Measurements from ENCODE around the gene GYS1.
"Not testable (repeated sequence)": the region's sequence is repeated elsewhere in the genome, so short reads cannot be mapped to it uniquely, and the experiment has no call there.

The GYS1 gene

DNA sequence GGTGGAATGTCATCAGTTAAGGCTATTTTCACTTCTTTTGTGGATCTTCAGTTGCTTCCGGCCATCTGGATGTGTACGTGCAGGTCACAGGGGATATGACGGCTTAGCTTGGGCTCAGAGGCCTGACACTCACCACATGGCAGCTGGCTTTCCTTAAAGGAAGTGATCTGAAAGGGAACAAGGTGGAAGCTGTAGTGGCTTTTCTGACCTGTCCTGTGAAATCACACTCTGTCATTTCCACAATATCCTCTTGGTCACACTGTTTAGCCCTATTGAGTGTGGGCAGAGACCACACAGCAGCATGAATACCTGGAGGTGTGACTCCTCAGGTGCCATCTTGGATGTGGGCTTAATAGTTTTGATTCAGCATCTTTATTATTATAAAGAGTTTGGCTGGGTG, 43.0 kb downstream of the GYS1 start:
- in situ Hi-C loops (cut with HindIII; ENCODE audit: low sequenced_read_pairs) = loop anchor here (25.0 kb wide), 1 partner anchor 313 kb away; the partner anchor contains the start of genes CA11 and DBP

GRCh38 chr19:48947258-48947542, 45.9 kb downstream of the GYS1 start:
- in situ Hi-C loops (cut with HindIII; ENCODE audit: low sequenced_read_pairs) = no loop called here

DNA sequence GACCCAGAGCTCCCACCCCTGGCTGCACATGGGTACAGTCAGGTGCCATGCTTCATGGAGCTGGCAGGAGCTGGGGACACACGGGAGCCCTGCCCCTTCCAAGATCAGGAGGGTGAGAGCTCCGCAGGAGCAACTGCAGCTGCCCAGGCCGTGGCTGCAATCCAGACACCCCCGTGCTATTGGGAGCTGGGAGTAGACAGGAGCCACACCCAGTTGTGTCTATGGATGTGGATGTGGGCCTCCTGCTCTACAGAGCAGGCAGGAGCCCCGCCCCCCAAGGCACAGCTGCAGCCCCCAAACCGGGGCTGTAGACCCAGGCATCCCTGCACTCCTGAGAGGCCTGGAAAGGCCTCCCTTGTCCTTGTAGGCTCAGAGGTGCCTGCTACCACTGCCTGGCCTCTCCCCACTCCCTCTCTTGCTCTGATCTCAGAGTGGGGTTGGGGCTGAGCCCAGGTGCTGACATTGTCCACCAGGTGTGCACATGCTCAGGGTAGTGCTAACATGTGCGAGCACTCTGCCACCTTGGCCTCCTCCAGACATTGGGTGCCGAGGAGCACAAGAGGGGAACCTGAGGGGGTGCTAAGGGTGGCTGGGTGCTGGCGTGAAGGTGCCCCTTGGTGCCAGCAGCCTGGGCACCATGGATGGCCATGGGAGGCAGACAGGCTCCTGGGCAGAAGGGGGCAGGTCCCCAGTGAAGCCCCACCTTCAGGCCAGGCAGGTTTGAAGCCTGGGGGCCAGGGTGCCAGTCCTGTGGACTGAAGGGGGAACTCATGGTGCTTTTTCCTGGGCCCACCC, 46.4 kb downstream of the GYS1 start:
- in situ Hi-C loops (cut with HindIII; ENCODE audit: low sequenced_read_pairs) = no loop called here

DNA sequence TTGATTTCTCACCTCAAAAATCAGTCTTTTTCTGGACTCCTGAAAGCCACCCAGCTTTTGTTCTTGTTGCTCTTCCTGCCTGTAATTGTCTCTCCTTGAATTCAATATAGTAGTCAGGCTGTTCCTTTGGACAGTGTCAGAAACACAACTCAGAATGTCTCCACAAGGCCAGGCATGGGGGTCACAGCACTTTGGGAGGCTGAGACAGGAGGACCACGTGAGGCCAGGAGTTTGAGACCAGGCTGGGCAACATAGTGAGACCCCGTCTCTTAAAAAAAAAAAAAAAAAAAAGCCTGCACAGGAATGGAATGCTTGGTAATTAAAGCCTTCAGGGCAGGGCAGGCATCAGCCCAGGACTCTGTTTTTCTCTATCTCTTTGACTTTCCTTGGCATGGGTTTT, 47.3 kb downstream of the GYS1 start:
- in situ Hi-C loops (cut with HindIII; ENCODE audit: low sequenced_read_pairs) = no loop called here

- in situ Hi-C loops (cut with HindIII; ENCODE audit: low sequenced_read_pairs) = no loop called here
Observed at GRCh38 chr19:48945415-48945814, 47.7 kb downstream of the GYS1 start.

DNA sequence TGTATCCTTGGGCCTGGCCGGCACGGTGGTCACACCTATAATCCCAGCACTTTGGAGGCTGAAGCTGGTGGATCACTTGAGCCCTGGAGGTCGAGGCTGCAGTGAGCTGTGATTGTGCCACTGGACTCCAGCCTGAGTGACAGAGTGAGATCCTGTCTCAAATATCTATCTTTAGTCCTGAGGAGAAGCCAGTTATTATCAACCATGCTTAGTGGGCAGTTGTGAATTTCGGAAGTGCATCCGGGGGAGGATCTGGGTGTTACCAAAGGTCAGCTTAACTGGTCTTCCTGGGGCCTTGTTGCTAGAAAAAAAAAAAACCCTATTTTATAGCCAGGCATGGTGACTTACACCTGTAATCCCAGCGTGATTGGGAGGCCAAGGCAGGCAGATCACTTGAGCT, 50.0 kb downstream of the GYS1 start:
- in situ Hi-C loops (cut with HindIII; ENCODE audit: low sequenced_read_pairs) = no loop called here

GRCh38 chr19:48940902-48941301, 52.2 kb downstream of the GYS1 start:
- in situ Hi-C loops (cut with HindIII; ENCODE audit: low sequenced_read_pairs) = no loop called here

DNA sequence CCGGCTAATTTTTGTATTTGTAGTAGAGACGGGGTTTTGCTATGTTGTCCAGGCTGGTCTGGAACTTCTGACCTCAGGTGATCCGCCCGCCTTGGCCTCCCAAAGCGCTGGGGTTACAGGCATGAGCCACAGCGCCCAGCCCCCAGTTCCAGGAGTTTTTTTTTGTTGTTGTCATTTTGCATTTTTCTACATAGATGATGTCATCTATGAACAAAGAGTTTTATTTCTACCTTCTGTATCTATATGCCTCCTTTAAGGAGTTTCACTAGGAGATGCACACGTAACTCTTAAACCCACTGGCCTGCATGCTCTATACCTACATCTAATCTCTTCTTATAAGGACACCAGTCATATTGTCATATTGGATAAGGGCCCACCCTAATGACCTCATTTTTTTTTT, 54.9 kb downstream of the GYS1 start:
- in situ Hi-C loops (cut with HindIII; ENCODE audit: low sequenced_read_pairs) = no loop called here

GRCh38 chr19:48935864-48936263, 57.2 kb downstream of the GYS1 start:
- in situ Hi-C loops (cut with HindIII; ENCODE audit: low sequenced_read_pairs) = no loop called here

GRCh38 chr19:48934837-48935236, 58.3 kb downstream of the GYS1 start:
- in situ Hi-C loops (cut with HindIII; ENCODE audit: low sequenced_read_pairs) = no loop called here

GRCh38 chr19:48933382-48933932, 59.7 kb downstream of the GYS1 start, which contains the start of gene DHDH:
DHDH (plus strand) TSS chr19:48933699; CDS start chr19:48933722, 23 bp downstream.
- in situ Hi-C loops (cut with HindIII; ENCODE audit: low sequenced_read_pairs) = no loop called here

GRCh38 chr19:48928164-48929025, 64.7 kb downstream of the GYS1 start:
- in situ Hi-C loops (cut with HindIII; ENCODE audit: low sequenced_read_pairs) = no loop called here

DNA sequence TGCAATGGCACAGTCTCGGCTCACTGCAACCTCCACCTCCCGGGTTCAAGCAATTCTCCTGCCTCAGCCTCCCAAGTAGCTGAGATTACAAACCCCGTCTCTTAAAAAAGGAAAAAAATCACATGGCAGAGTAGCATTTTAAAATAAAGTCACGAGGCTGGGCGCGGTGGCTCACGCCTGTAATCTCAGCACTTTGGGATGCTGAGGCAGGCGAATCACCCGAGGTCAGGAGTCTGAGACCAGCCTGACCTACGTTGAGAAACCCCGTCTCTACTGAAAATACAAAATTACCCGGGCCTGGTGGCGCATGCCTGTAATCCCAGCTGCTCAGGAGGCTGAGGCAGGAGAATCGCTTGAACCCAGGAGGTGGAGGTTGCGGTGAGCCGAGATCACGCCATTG, 65.4 kb downstream of the GYS1 start:
- in situ Hi-C loops (cut with HindIII; ENCODE audit: low sequenced_read_pairs) = not testable (repeated sequence)

GRCh38 chr19:48926909-48927308, 66.2 kb downstream of the GYS1 start:
- in situ Hi-C loops (cut with HindIII; ENCODE audit: low sequenced_read_pairs) = no loop called here

GRCh38 chr19:48925890-48926289, 67.2 kb downstream of the GYS1 start:
- in situ Hi-C loops (cut with HindIII; ENCODE audit: low sequenced_read_pairs) = not testable (repeated sequence)

DNA sequence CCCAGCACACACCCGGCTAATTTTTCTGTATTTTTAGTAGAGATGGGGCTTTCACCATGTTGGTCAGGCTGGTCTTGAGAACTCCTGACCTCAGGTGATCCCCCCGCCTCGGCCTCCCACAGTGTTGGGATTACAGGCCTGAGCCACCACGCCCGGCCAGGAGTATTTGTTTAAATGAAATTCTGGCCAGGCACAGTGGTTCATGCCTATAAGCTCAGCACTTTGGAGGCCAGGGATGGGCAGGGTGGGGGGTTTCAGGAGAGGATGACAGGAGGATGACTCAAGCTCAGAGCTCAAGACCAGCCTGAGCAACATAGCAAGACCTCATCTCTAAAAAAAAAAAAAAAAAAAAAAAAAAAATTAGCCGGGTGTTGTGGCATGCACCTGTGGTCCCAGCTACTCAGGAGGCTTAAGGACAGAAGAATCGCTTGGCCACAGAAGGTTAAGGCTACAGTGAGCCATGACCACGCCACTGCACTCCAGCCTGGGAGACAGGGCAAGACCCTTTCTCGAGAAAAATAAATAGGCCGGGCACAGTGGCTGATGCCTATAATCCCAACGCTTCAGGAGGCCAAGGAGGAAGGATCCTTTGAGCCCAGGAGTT, 67.8 kb downstream of the GYS1 start:
- in situ Hi-C loops (cut with HindIII; ENCODE audit: low sequenced_read_pairs) = no loop called here

DNA sequence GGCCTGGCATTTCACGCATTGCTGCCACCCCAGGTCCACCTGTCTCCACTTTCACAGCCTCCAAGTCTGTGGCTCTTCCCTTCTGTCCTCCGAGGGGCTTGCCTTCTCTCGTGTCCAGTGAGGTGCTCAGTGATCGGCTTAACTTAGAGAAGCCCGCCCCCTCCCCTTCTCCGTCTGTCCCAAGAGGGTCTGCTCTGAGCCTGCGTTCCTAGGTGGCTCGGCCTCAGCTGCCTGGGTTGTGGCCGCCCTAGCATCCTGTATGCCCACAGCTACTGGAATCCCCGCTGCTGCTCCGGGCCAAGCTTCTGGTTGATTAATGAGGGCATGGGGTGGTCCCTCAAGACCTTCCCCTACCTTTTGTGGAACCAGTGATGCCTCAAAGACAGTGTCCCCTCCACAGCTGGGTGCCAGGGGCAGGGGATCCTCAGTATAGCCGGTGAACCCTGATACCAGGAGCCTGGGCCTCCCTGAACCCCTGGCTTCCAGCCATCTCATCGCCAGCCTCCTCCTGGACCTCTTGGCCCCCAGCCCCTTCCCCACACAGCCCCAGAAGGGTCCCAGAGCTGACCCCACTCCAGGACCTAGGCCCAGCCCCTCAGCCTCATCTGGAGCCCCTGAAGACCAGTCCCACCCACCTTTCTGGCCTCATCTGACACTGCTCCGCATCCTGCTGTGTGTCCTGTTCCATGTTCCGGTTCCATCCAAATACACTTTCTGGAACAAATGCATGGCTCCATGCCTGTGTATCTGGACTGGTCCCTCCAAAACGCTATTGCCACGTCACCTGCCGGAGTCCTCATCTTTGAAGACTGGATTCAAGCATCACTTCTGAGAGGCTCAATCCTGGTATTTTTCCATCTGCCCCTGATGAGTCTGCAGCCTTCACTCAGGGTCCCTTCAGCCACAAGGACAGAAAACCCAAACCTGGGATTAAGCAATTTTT, 70.3 kb downstream of the GYS1 start:
- in situ Hi-C loops (cut with HindIII; ENCODE audit: low sequenced_read_pairs) = no loop called here

GRCh38 chr19:48921721-48922500, 71.2 kb downstream of the GYS1 start:
- in situ Hi-C loops (cut with HindIII; ENCODE audit: low sequenced_read_pairs) = no loop called here

- in situ Hi-C loops (cut with HindIII; ENCODE audit: low sequenced_read_pairs) = no loop called here
Observed at GRCh38 chr19:48920949-48921348, 72.2 kb downstream of the GYS1 start.

- in situ Hi-C loops (cut with HindIII; ENCODE audit: low sequenced_read_pairs) = not testable (repeated sequence)
Observed at GRCh38 chr19:48919271-48919670, 73.8 kb downstream of the GYS1 start.
